Activated CD4-positive, alpha-beta memory T cell treated with anti-CD3 and anti-CD28 coated beads, Interleukin-2, amount 10 ng/mL, durations not matched to agents 7 days and 5 days (primary cell): ENCODE measurements around the gene TSPEAR. TPM values are rescaled to one million over a fixed set of nuclear protein-coding genes. Genes with fewer than 3 reads are reported as not detected.
A peak's percentile ranks its signal among the peaks of the same experiment; 100 is the strongest.

ENCODE experiments used
- CTCF ChIA-PET: fragments of 350-600 bp; sonication (Branson Sonifier 250); formaldehyde crosslinking; loops from one replicate; lab custom pipeline; 2021; ENCODE audit warnings: antibody characterized with exemption, inconsistent platforms; lab: Charles Lee
- POLR2A ChIA-PET: fragments of 350-600 bp; sonication (Branson Sonifier 250); formaldehyde crosslinking; loops from one replicate; lab custom pipeline; 2021; ENCODE audit warnings: antibody characterized with exemption; lab: Charles Lee
- DNase-seq: peaks from one replicate; pipeline ENCODE4 v3.0.0-alpha.2; 2020
- H3K27ac Mint-ChIP-seq: one replicate; pipeline ENCODE4 v1.8.0; 2021; ENCODE audit warnings: mild to moderate bottlenecking, mixed read lengths
- H3K27me3 Mint-ChIP-seq: one replicate; pipeline ENCODE4 v1.8.0; 2021; ENCODE audit warnings: mixed read lengths
- H3K36me3 Mint-ChIP-seq: one replicate; pipeline ENCODE4 v1.8.0; 2021; ENCODE audit warnings: low read depth, mixed read lengths
- H3K4me1 Mint-ChIP-seq: one replicate; pipeline ENCODE4 v1.8.0; 2021; ENCODE audit warnings: mixed read lengths
- H3K4me3 Mint-ChIP-seq: one replicate; pipeline ENCODE4 v1.8.0; 2021; ENCODE audit warnings: mild to moderate bottlenecking, mixed read lengths
- H3K9me3 Mint-ChIP-seq: one replicate; pipeline ENCODE4 v1.8.0; 2021; ENCODE audit warnings: mixed read lengths
- total RNA-seq, 2 experiments: library from RNA; stranded (reverse); gene quantifications; one replicate each; pipeline ENCODE4 v1.2.3, GENCODE V29; 2021

TSPEAR gene
- total RNA-seq, 2 experiments from 2014 or later, result not detected

DNA sequence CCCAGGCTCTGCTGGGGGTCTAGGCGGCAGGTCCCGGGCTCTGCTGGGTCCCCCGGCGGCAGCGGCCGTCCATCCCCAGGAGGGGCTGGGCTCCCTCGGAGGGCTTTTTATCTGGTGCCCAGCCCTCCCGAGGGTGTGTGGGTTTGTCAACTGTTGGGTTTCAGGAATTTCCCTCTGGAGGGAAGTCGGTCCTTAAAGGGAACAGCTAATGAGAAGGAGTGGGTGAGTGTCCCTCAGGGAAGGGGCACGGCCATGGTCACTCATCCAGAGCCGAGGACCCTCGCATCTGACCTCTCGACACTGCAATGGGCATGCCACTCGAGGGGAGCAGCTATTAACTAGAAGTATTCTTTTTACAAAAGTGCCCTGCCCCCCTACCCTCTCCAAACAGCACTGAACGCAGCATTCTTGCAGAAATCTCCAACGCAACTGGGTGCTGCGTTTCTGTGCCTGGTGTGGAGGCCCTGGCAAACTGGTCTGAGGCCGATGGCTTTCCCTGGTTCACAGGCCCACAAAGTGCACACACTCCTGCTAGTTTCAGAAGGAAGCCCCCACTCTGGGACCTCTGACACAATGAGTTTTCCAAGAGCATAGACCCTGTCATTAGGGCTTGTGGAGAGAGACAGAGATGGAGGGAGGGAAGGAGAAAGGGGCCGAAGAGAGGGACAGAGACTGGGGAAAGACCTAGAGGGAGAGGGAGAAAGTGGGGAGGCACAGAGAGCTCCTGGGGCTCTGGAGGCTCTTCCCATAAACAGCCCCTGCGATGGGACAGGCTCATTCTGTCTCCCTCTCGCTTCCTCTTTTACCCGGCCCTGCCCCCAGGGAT lies 1.0 kb upstream of the TSPEAR start:
- peaks cover 77% of the 10 kb centered on the region for H3K27me3 Mint-ChIP-seq
- CTCF ChIA-PET, result no interaction called here

GRCh38 chr21:44710756-44711326 lies 531 bp downstream of the TSPEAR start:
- Mint-ChIP-seq H3K27me3 (peaks cover 87% of the 10 kb centered on the region), H3K4me1 (peaks cover 8% of the 10 kb centered on the region), H3K9me3 (peaks cover 6% of the 10 kb centered on the region), H3K27ac (no peak overlapping the region), H3K36me3 (peaks cover 5% of the 10 kb centered on the region), H3K4me3 (no peak overlapping the region)
- no peak for DNase-seq
- ChIA-PET CTCF (interaction anchor here (0.6 kb wide), 1 partner anchor 220 kb away, joined by 3 read pairs; no protein-coding TSS in a partner anchor), POLR2A (no interaction called here)

More for the DNA sequence above, 1.0 kb upstream of the TSPEAR start:
- no peak for DNase-seq
- Mint-ChIP-seq H3K36me3 (no peaks in the 10 kb centered on the region), H3K9me3 (no peaks in the 10 kb centered on the region), H3K4me3 (no peak overlapping the region), H3K4me1 (peaks cover 8% of the 10 kb centered on the region), H3K27ac (no peak overlapping the region)
- POLR2A ChIA-PET, result no interaction called here

GRCh38 chr21:44710294-44710665 lies 1.1 kb downstream of the TSPEAR start:
- Mint-ChIP-seq H3K9me3 (peaks cover 8% of the 10 kb centered on the region), H3K36me3 (peaks cover 8% of the 10 kb centered on the region), H3K27me3 (peaks cover 88% of the 10 kb centered on the region), H3K4me3 (no peak overlapping the region), H3K27ac (no peak overlapping the region), H3K4me1 (peaks cover 8% of the 10 kb centered on the region)
- ChIA-PET CTCF (interaction anchor here (0.6 kb wide), 1 partner anchor 220 kb away, joined by 3 read pairs; no protein-coding TSS in a partner anchor), POLR2A (no interaction called here)
- DNase-seq, result no peak

- peaks cover 10% of the 10 kb centered on the region for H3K9me3 Mint-ChIP-seq
- H3K36me3 Mint-ChIP-seq, result peaks cover 13% of the 10 kb centered on the region
- peaks cover 5% of the 10 kb centered on the region for H3K4me1 Mint-ChIP-seq
- H3K4me3 Mint-ChIP-seq, result no peak overlapping the region
- ChIA-PET POLR2A (no interaction called here), CTCF (interaction anchor here (0.8 kb wide), 1 partner anchor 84 kb away, joined by 3 read pairs; no protein-coding TSS in a partner anchor)
- H3K27ac Mint-ChIP-seq, result no peak overlapping the region
- H3K27me3 Mint-ChIP-seq, result peaks cover 89% of the 10 kb centered on the region
- DNase-seq, result no peak
These were observed 1.7 kb downstream of the TSPEAR start for GRCh38 chr21:44709426-44710293.

DNA sequence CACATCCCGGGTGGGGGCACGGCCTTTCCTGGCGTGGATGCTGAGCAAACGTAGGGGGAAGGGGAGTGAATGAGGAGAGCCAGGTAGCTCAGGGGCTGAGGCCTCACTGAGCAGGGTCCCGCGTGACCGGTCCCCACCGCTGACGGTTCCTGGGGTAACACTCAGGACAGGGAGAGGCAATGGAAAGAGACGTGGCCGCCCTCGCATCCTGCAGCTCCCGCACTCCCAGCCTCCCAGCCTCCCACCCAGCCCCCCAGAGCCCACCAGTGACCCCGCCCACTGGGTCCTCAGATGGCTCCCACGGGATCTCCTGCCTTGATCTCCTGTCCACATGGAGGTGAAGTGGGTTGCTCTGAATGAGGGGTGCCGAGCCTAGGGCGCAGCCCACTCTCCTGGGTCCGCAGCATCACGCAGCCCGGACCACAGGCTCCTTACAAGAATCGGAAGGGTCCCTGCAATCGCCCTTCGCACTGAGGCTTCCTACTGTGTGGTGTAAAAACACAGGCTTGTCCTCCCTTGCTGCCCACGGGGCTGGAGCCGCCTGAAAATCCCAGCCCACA lies 2.4 kb downstream of the TSPEAR start:
- ChIA-PET POLR2A (no interaction called here), CTCF (interaction anchor here (0.8 kb wide), 1 partner anchor 85 kb away, joined by 3 read pairs; no protein-coding TSS in a partner anchor)
- H3K27me3 Mint-ChIP-seq, result peaks cover 89% of the 10 kb centered on the region
- H3K9me3 Mint-ChIP-seq, result peaks cover 10% of the 10 kb centered on the region
- H3K4me3 Mint-ChIP-seq, result no peak overlapping the region
- no peak overlapping the region for H3K27ac Mint-ChIP-seq
- DNase-seq, result no peak
- H3K36me3 Mint-ChIP-seq, result peaks cover 13% of the 10 kb centered on the region
- peaks cover 5% of the 10 kb centered on the region for H3K4me1 Mint-ChIP-seq

DNA sequence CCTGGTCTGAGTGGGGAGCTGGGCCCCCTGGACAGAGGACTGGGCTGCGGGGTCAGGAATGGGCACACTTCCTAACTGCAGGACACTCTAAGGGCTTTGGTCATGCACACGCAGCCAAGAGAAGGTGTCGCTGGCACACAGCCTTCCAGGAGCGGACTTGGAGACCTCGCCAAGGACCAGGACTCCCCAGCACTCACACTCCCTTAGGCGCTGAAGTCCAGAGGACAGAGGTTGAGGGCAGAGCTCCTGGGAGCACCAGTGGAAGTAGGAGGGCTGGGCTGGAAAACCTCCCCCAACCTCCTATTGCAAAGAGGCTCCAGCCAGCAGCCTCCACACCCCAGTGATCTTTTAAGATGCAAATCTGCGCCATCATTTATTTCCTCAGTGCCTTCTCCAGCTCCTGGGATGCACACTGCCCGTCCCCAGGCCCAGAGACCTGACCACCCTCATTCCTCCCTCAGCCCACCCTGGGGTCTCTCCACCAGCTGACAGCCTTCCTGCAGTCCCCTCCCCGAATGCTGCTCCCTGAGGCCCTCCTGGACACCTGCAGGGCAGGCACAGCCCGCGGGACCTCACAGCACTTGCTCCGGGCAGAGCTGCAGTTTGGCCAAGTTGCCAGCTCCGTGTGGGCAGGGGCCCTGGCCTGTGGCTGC lies 3.0 kb downstream of the TSPEAR start:
- no peak overlapping the region for H3K4me3 Mint-ChIP-seq
- H3K27me3 Mint-ChIP-seq, result peaks cover 83% of the 10 kb centered on the region
- no peak overlapping the region for H3K27ac Mint-ChIP-seq
- ChIA-PET POLR2A (no interaction called here), CTCF (interaction anchor here (1.2 kb wide), 1 partner anchor 85 kb away, joined by 3 read pairs; no protein-coding TSS in a partner anchor)
- H3K36me3 Mint-ChIP-seq, result peaks cover 13% of the 10 kb centered on the region
- DNase-seq, result no peak
- peaks cover 10% of the 10 kb centered on the region for H3K9me3 Mint-ChIP-seq
- H3K4me1 Mint-ChIP-seq, result peaks cover 5% of the 10 kb centered on the region

- peaks cover 77% of the 10 kb centered on the region for H3K27me3 Mint-ChIP-seq
- POLR2A ChIA-PET, result no interaction called here
These were observed 4.4 kb downstream of the TSPEAR start for GRCh38 chr21:44706706-44707581.

GRCh38 chr21:44706026-44706705 lies 5.2 kb downstream of the TSPEAR start:
- no peak for DNase-seq
- Mint-ChIP-seq H3K36me3 (peaks cover 13% of the 10 kb centered on the region), H3K4me3 (peak overlapping the region; percentile 15), H3K27ac (no peak overlapping the region), H3K4me1 (peaks cover 5% of the 10 kb centered on the region), H3K27me3 (peaks cover 76% of the 10 kb centered on the region), H3K9me3 (peaks cover 10% of the 10 kb centered on the region)
- ChIA-PET CTCF (no interaction called here), POLR2A (no interaction called here)

More at GRCh38 chr21:44706706-44707581, 4.4 kb downstream of the TSPEAR start:
- H3K4me3 Mint-ChIP-seq, result no peak overlapping the region
- peaks cover 13% of the 10 kb centered on the region for H3K36me3 Mint-ChIP-seq
- CTCF ChIA-PET, result interaction anchor here (1.2 kb wide), 1 partner anchor 87 kb away, joined by 3 read pairs; no protein-coding TSS in a partner anchor
- H3K9me3 Mint-ChIP-seq, result peaks cover 10% of the 10 kb centered on the region
- H3K4me1 Mint-ChIP-seq, result peaks cover 5% of the 10 kb centered on the region
- no peak overlapping the region for H3K27ac Mint-ChIP-seq
- DNase-seq, result no peak

DNA sequence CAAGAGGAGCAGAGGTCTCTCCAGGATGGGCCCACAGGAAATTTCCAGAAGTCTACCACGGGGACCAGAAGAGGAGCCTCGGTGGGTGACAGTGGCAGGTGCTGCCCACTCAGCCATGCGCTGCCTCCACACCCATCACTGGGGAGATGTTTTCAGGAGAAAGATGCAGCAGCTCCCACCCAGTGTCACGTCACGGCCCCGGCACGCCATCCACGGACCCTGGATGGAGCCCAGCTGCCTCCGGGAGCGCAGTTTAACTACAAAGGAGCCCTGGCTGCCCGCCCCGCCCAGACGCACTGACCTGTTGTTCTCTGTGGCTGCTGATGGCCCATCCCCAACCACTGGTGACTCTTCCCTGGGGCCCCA lies 6.8 kb downstream of the TSPEAR start:
- no peak for DNase-seq
- ChIA-PET POLR2A (no interaction called here), CTCF (no interaction called here)
- peaks cover 13% of the 10 kb centered on the region for H3K36me3 Mint-ChIP-seq
- peaks cover 10% of the 10 kb centered on the region for H3K9me3 Mint-ChIP-seq
- peaks cover 72% of the 10 kb centered on the region for H3K27me3 Mint-ChIP-seq
- H3K4me1 Mint-ChIP-seq, result peaks cover 3% of the 10 kb centered on the region
- no peak overlapping the region for H3K4me3 Mint-ChIP-seq
- H3K27ac Mint-ChIP-seq, result no peak overlapping the region

- Mint-ChIP-seq H3K4me3 (no peak overlapping the region), H3K4me1 (no peaks in the 10 kb centered on the region), H3K9me3 (peaks cover 10% of the 10 kb centered on the region), H3K27me3 (peaks cover 69% of the 10 kb centered on the region), H3K36me3 (peaks cover 13% of the 10 kb centered on the region), H3K27ac (no peak overlapping the region)
- ChIA-PET POLR2A (no interaction called here), CTCF (no interaction called here)
- DNase-seq, result no peak
These were observed 7.4 kb downstream of the TSPEAR start for GRCh38 chr21:44703731-44704635.
